SK-N-MC (cell line): ENCODE data around the gene CGREF1.

Experiments used
- EZH2 ChIP-seq: fragments of 200-600 bp; sonication (generic); IDR thresholded peaks from one replicate; pipeline ENCODE4 v1.6.1; 2017; ENCODE audit warnings: antibody characterized with exemption
- FOXP2 ChIP-seq: optimal IDR thresholded peaks from 2 replicates; pipeline ENCODE3; 2011; ENCODE audit warnings: mild to moderate bottlenecking, moderate library complexity; ENCODE audit not compliant: insufficient read depth; ENCODE audit errors: extremely low read length, control extremely low read depth
- POLR2AphosphoS5 ChIP-seq: IDR thresholded peaks from 2 replicates; pipeline ENCODE4 v1.6.1; 2012; ENCODE audit warnings: mild to moderate bottlenecking, low read depth, low read length, borderline replicate concordance

DNA sequence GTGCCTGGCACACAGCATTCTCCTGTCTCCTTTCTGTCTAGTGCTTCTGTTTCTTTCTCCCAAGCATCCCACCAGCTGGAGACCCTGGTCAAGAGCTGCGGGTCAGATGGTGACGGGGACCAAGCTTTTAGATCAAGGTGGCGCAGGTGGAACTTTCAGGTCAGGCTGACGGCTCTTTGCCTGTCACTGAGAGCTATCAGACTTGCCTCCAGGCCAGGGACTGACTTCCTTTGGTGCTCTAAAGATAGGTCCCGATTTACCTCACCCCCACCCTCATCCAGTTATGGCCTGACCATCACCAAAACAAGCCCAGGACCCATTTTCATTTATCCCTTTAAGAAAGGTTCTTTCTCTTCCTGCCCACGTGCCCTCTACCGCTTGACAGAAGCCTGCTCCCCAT, 41.7 kb downstream of the CGREF1 start:
- TF ChIP-seq EZH2 (no peak), POLR2AphosphoS5 (no peak), FOXP2 (no peak)
